ENCODE measurements around the gene CNTN4. TPM values are rescaled to one million over a fixed set of nuclear protein-coding genes. Genes with fewer than 3 reads are reported as not detected.

CNTN4 gene
- total and polyA plus RNA-seq, 2 donors (not counting 3 experiments of a cell fraction or from before 2014, with no cell fraction given), result not detected

DNA sequence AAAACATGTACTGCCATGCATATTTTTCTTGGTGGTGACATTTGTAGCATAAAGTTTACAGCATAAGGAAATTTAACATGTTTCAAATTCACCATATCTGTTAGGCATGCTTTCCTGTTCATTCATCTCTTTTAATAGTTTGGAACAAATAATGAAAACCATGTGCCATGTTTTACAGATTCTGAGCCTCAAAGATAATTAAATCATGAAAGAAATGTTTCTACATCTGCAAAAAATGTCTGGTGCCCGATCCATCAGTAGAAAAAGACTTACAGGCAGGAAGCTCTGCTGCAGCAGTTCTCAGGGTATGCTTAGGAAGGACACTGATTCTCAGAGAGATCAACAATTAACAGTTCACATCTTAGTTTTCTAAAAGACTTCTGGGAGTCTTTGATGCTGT, 695.3 kb downstream of the CNTN4 start:
- POLR2A ChIA-PET, result no interaction called here
- no peaks in the 10 kb centered on the region for H3K9me1 ChIP-seq (replicated peaks; ENCODE audit: control insufficient read depth, extremely low read depth, insufficient read depth, low read length)

More for the DNA sequence above, 695.3 kb downstream of the CNTN4 start:
- no peaks in the 10 kb centered on the region for H3K27me3 ChIP-seq (ENCODE audit: control insufficient read depth in 2 of 2, insufficient read depth in 2 of 2, low read length in 2 of 2)
- H3K36me3 ChIP-seq (ENCODE audit: control insufficient read depth in 2 of 2, extremely low read depth in 1 of 2, insufficient read depth in 2 of 2, low read length in 2 of 2), result no peaks in the 10 kb centered on the region
- no peak overlapping the region for H2AFZ ChIP-seq (ENCODE audit: low read depth, low read length)
- CTCF ChIA-PET, result no interaction called here
- peaks cover 2% of the 10 kb centered on the region for H3K9me3 ChIP-seq (replicated peaks; ENCODE audit: control insufficient read depth, insufficient read depth, low read length)
- H3K79me2 ChIP-seq (ENCODE audit: control insufficient read depth, insufficient read depth, low read length), result no peaks in the 10 kb centered on the region
- no peak for TF ChIP-seq MAX (IDR thresholded peaks at IDR 0.05; ENCODE audit: insufficient read depth, insufficient read length)
- no peak for TF ChIP-seq POLR2AphosphoS5 (IDR thresholded peaks at IDR 0.05; ENCODE audit: insufficient read depth, low read depth, low read length)
- TF ChIP-seq JUN (IDR thresholded peaks at IDR 0.05; ENCODE audit: borderline replicate concordance, insufficient read depth, insufficient read length, low read depth), result no peak
- TF ChIP-seq, protein P1, sequence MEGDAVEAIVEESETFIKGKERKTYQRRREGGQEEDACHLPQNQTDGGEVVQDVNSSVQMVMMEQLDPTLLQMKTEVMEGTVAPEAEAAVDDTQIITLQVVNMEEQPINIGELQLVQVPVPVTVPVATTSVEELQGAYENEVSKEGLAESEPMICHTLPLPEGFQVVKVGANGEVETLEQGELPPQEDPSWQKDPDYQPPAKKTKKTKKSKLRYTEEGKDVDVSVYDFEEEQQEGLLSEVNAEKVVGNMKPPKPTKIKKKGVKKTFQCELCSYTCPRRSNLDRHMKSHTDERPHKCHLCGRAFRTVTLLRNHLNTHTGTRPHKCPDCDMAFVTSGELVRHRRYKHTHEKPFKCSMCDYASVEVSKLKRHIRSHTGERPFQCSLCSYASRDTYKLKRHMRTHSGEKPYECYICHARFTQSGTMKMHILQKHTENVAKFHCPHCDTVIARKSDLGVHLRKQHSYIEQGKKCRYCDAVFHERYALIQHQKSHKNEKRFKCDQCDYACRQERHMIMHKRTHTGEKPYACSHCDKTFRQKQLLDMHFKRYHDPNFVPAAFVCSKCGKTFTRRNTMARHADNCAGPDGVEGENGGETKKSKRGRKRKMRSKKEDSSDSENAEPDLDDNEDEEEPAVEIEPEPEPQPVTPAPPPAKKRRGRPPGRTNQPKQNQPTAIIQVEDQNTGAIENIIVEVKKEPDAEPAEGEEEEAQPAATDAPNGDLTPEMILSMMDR (IDR thresholded peaks at IDR 0.05; ENCODE audit: extremely low read depth in 1 of 2, insufficient read depth in 1 of 2, low read depth in 1 of 2, low read length in 2 of 2), result no peak
- TF ChIP-seq MYC (IDR thresholded peaks at IDR 0.05; ENCODE audit: low read depth, low read length), result no peak
- TF ChIP-seq GATA2 (IDR thresholded peaks at IDR 0.05; ENCODE audit: insufficient read depth, insufficient read length, low read depth, low read length), result no peak
- no peak for TF ChIP-seq POLR2A (IDR thresholded peaks at IDR 0.05; ENCODE audit: low read depth, low read length)
- TF ChIP-seq FOS (IDR thresholded peaks at IDR 0.05; ENCODE audit: borderline replicate concordance, insufficient read depth, low read length), result no peak
- intact Hi-C loops (cut with micrococcal nuclease), result no loop called here
- no peaks in the 10 kb centered on the region for H3K4me1 ChIP-seq (ENCODE audit: control insufficient read depth, extremely low read depth, insufficient read depth, low read length)
- no peak overlapping the region for H3K9ac ChIP-seq (replicated peaks; ENCODE audit: extremely low read depth, insufficient read depth, low read length)
- no peak overlapping the region for H3K27ac ChIP-seq (ENCODE audit: insufficient read depth, low read depth, low read length)
- no peak overlapping the region for H3K4me2 ChIP-seq (ENCODE audit: insufficient read depth, low read length)
- FAIRE-seq (no peak), DNase-seq (ENCODE audit: low read depth, low spot score) (no peak)
- BruUV-seq (replicated peaks), result no TSS peak
- no peak overlapping the region for H3K4me3 ChIP-seq (replicated peaks in 1 of 3; ENCODE audit: insufficient read depth in 1 of 3, low read depth in 1 of 3, low read length in 3 of 3)
- dilution Hi-C loops (cut with MboI; ENCODE audit: extremely low pct_ligation_motif_present, low sequenced_read_pairs), result no loop called here
- no peaks in the 10 kb centered on the region for H4K20me1 ChIP-seq (replicated peaks; ENCODE audit: control insufficient read depth, extremely low read depth, insufficient read depth, low read length)

All from endothelial cell of umbilical vein (primary cell).